ENCODE data around the gene MIPOL1. TPM values are rescaled to one million over a fixed set of nuclear protein-coding genes. Genes with fewer than 3 reads are reported as not detected.
"Not testable (repeated sequence)": the region's sequence is repeated elsewhere in the genome, so short reads cannot be mapped to it uniquely, and the experiment has no call there.

Gene MIPOL1
- total RNA-seq, 1 donor from 2014 or later, result 12.3 TPM

DNA sequence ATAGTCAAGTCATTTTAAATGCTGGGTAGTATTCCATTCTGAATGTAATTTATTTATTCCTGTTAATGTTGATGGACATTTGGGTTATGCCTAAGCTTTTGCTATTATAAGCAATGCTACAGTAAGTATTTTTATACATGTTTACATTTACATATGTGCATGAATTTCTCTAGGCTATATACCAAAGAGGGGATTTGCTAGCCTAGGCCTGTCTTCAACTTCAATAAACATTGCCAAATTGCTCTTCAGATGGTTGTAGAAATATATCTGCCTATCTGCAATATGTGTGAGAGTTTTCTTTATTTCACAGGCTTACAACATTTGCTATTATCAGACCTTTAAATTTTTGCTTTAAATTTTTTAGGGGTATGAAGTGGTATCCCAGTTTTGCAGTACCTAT is 87.0 kb downstream of the MIPOL1 start:
- no peak for DNase-seq (ENCODE audit: low spot score)

DNA sequence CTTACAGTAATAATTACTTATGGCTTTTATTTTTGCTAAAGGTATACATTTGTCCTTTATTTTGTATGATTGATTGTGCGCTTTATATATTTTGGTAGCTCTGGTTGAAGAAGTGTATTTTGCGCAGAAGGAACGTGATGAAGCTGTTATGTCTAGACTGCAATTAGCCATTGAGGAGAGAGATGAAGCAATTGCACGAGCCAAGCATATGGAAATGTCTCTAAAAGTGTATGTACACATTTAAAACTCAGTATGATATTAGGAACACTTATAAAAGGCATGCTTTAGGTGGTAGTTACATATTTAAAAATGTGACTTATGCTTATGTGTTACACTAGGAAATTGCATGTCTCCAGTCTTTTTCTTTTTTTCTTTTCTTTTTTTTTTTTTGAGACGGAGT is 87.5 kb downstream of the MIPOL1 start:
- DNase-seq (ENCODE audit: low spot score), result no peak

DNA sequence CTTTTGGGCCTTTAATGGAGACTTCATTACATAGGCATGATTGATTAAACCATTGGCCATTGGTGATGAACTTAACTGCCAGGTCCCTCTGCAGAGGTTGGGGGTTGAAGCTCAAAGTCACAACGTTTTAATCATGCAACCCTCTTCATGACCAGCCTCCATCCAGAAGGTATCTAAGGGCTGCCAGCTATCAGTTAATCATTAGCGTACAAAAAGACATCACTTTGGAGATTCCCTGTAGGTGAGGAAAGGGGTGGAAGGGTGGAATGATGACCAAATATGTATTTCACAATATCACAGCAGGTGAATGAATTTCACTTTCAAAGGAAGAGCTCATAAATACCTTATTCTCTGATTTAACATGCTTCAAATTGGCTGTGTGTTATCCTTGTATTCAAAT is 92.0 kb downstream of the MIPOL1 start:
- DNase-seq (ENCODE audit: low spot score), result no peak

DNA sequence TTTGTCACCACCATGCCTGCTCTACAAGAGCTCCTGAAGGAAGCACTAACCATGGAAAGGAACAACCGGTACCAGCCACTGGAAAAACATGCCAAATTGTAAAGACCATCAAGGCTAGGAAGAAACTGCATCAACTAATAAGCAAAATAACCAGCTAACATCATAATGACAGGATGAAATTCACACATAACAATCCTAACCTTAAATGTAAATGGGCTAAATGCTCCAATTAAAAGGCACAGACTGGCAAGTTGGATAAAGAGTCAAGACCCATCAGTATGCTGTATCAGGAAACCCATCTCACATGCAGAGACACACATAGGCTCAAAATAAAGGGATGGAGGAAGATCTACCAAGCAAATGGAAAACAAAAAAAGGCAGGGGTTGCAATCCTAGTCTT is 97.5 kb downstream of the MIPOL1 start:
- not testable (repeated sequence) for DNase-seq (ENCODE audit: low spot score)

DNA sequence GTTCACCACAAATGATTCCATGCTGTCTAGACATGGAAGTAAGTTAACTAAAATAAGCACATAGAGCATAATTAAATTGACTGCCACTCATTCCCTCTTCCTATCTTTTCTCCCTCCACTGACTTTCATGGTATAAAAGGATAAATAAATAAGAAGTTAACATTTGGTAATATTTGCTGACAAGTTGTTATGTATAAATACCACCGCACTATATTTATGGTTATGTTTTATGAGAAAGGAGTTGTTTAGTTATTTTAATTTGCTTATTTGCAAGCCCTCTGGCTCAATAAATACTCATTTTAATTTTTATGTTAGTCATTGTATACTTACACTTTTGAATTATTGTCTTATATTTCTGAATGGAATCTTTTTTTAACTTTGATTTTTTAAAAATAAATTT is 113.5 kb downstream of the MIPOL1 start:
- no peak for DNase-seq (ENCODE audit: low spot score)

DNA sequence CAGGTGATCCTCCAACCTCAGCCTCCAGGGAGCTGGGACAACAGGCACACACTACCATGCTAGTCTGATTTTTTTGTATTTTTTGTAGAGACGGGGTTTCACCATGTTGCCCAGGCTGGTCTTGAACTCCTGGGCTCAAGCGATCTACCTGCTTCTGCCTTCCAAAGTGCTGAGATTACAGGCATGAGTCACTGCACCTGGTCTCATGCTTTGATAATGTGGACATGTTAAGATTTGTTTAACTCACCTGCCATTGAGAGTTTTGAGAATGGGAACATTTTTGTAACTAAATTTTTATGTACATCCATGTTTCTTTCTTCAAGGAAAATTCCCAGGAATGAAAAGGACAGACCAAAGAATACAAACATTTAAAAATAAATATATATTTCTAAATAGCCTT is 121.2 kb downstream of the MIPOL1 start:
- no peak for DNase-seq (ENCODE audit: low spot score)

DNA sequence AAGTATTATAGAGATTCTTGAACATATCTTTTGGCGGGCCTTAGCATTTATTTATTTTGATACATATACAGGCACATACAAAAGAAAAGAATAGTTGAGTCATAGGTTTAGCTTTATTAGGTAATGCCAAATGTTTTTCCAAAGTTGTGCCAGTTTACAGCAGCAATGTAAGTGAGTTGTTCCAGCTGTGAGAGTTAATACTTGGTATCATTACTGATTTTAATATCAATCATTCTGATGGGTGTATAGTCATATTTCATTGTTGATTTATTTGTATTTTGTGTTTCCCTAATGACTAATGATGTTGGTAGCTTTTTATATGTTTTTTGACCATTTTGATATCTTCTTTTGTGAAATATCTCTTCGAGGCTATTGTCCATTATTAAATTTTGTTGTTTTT is 122.4 kb downstream of the MIPOL1 start:
- no peak for DNase-seq (ENCODE audit: low spot score)

DNA sequence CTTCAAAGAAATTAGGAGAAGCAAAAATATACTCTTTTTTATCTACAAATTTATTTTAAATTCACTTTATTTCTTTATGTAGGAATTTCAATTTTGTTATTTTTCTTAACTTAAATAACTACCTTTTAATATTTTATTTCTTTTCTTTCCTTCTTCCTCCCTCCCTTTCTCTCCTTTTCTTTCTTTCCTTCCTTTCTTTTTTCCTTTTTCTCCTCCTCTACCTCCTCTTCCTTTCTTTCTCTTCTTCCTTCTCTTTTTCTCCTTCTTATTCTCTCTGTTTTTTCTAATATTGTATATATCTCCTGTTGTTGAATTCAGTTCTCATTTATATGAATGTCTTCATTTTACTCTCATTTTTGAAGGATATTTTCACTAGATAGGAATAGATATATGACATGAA is 127.6 kb downstream of the MIPOL1 start:
- no peak for DNase-seq (ENCODE audit: low spot score)

DNA sequence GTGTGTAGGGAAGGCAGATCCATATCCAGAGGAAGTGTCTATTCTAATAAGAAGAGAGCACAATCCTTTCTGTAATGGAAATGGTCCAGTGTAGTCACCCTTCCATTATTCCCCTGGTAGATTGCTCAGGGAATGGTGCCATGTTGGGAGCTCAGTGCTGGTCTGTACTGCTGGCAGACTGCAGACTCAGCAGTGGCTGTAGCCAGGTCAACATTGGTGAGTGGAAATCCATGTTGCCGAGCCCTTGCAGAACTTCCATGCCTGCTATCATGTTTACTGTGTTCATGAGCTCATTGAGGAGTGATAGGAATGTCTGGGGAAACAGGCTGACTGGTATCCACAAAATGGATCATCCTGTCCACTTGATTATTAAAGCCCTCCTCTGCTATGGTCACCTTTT is 128.7 kb downstream of the MIPOL1 start:
- no peak for DNase-seq (ENCODE audit: low spot score)

DNA sequence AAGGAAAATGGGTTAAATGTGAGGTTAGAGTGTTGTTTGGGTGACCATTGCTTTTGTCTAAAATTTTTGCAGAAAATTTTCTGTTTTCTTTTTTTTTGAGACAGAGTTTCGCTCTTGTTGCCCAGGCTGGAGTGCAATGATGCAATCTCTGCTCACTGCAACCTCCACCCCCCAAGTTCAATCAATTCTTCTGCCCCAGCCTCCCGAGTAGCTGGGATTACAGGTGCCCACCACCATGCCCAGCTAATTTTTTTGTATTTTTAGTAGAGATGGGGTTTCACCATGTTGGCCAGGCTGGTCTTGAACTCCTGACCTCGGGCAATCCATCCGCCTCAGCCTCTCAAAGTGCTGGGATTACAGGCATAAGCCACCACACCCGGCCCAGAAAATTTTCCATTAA is 130.2 kb downstream of the MIPOL1 start:
- DNase-seq (ENCODE audit: low spot score), result not testable (repeated sequence)

DNA sequence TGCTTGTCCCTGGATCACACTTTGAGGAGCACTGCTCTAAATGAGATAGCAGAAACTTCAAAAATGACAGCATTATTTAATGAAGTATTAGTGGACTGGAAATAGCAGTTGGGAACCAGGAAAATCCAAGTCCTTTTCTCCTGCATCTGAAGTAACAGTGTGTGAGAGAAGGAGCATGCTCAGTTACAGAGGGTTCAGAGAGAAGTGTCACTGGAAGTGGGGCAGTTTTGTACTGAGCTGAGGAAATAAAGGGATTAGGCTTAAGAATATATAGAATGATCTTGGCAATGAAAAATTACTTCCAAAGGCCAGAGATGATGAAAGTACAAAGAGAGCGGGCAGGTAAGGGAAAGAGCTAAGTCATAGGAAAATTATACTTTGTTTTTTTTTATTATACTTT is 130.9 kb downstream of the MIPOL1 start:
- DNase-seq (ENCODE audit: low spot score), result no peak

DNA sequence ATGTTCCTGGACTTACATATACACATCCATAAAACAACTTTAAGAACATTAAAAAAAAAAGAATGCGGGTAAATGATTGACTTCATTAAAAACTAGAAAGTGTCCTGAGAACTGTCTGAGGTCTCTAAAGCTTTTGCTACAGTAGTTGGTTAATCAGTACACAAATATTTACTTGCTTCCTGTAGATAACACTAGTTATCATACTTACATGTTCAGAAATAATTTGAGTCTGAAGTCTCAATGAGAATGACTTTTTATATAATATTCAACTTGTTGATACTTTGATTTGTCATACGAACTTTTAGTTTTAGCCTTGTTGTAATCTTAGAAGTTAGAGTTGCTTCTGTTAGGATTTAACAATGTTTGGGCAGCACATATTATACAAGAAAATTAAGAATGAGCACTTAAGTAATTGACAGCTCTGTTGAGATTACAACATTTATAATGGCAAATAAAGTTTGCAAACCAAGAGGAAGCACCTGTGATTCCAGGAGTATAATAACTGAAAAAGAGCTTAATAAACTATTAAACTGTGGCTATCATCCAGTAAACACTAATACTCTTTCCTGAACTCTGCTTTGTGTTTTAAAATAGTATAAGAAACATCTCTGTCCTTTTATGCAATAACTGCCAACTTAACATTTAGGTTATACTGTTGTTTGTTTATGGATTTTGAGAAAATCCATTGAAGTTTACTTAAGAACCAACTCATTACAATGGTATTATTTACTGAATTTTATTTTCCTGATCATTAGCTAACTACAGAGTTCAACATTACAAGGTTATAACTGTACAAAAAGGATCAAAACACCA is 131.7 kb downstream of the MIPOL1 start:
- DNase-seq (ENCODE audit: low spot score), result no peak

DNA sequence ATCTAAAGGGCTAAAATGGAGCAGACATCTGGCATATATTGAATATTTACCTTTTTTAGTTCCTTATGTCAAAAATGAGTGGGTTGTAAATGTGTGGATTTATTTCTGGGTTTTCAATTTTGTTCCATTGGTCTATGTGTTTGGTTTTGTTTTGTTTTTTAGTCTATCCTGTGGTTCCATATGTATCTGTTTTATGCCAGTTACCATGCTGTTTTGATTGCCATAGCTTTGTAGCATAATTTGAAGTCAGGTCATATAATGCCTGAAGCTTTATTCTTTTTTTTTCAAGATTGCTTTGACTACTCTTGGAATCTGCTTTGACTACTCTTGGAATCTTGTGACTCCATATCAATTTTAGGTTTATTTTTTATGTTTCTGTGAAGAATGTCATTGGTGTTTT is 133.2 kb downstream of the MIPOL1 start:
- DNase-seq (ENCODE audit: low spot score), result no peak

DNA sequence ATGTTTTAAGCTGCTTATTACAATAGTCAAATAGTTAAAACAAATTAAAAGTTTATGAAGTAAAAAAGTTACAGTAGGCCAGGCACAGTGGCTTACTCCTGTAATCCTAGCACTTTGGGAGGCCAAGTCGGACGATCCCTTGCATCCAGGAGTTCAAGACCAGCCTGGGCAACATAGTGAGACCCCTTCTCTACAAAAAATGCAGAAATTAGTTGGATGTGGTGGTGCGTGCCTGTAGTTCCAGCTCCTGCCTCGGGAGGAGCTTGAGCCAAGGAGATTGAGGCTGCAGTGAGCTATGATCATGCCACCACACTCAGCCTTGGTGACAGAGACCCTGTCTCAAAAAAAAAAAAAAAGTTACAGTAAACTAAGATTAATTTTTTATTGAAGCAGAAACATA is 142.6 kb downstream of the MIPOL1 start:
- no peak for DNase-seq (ENCODE audit: low spot score)

DNA sequence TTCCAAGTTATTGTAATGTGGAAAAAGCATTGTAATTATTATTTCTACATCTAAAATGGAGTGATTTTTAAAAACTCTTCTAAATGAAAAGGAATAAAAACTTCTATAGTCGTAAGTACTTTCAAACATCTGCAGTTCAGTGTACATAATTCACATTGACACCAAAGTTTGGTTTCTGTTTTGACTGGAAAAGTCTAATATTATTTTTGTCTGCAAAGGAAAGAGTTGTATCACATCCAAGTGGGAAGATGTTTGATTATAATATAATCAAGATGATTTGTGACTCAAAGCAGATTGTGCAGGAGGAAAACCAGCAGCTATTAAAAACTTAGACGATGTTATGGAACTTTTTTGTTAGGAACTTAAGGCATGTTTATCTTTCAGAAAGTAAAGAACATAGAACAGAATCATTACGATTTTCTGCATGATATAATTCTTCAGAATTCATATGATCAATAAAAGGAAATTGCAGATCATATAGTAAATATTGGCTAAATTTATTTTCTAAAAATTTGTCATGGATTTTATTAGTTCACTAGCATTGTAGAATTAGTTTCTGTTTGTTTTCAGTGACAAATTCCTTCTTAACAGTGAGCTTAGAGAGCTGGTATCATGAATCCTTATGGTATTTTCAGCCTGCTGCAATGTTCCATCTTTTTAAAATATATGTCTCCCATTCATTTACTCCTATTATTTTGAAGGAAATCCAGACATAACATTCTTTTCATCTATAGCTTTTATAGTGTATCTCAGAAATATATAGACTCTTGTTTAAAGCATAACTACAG is 145.8 kb downstream of the MIPOL1 start:
- DNase-seq (ENCODE audit: low spot score), result no peak

DNA sequence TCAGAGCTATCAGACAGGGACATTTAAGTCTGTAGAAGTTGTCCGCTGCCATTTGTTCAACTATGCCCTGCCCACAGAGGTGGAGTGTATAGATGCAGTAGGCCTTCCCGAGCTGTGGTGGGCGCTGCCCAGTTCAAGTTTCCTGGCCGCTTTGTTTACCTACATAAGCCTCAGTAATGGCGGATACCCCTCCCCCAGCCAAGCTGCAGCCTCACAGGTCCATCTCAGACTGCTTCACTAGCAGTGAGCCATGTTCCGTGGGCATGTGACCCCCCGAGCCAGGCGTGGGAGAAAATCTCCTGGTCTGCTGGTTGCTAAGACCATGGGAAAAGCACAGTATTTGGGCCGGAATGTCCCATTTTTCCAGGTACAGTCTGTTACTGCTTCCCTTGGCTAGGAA is 165.9 kb downstream of the MIPOL1 start:
- no peak for DNase-seq (ENCODE audit: low spot score)

DNA sequence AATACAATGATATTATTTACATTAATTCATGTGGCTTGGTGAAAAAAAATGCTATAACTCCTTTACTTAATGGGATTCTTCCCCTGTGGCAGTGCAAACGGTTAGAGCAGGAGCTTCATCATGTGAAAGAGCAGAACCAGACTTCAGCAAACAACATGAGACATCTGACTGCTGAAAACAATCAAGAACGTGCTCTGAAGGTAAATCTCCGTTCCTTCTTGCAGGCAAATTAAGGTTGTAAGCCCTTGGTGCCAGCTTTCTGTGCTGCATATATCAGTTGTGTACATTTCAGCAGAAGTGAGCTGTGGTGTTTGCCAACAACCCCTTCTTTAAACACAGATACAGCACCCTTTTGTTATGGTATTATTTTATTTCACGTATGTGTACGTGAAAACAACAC is 171.7 kb downstream of the MIPOL1 start:
- DNase-seq (ENCODE audit: low spot score), result no peak

DNA sequence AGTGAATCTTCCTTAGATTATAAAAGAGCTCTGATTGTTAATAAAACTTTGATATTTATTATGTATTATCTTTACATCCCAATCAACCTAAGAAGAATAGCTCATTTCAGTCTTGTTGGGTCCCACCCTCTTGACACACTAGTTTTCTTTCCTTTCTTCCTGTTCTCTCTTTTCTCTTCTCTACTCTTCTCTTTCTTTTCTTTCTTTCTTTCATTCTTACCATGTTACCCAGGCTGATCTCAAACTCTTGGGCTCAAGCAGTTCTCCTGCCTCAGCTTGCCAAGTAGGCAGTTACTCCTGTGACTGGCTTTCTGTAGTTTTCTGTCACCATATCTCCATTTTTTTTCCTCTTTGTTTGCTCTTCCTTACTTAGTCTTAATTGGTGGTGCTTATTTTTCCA is 177.8 kb downstream of the MIPOL1 start:
- no peak for DNase-seq (ENCODE audit: low spot score)

DNA sequence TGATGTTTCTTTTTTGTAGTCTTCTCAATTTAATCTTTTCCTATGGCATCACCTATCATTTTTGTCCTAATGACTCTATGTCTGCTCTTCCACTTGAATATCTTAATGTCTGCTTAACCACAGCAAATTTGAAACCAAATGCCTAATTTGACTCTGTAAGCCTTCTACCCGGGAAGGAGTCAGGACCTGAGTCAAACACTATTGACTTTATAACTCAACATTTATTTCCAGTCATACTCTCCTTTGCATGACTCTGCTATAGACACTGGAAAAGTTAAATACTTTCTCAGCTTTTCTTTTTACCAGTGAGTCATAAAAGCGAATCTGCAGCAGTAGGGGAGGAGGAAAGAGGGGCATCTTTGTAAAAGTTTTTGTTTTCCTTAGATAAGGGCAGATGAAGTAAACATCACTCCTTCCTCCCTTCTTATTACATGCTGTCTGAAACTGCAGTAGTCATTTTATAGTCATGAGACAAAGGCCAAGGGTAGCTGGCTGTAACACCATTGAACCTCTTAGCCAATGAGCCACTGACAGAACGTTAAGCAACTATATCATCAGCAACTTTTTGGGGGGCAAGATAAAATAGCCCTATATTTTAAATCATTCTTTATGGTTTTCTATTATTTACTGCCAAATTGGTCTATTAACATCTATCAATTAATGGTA is 179.3 kb downstream of the MIPOL1 start:
- DNase-seq (ENCODE audit: low spot score), result no peak

DNA sequence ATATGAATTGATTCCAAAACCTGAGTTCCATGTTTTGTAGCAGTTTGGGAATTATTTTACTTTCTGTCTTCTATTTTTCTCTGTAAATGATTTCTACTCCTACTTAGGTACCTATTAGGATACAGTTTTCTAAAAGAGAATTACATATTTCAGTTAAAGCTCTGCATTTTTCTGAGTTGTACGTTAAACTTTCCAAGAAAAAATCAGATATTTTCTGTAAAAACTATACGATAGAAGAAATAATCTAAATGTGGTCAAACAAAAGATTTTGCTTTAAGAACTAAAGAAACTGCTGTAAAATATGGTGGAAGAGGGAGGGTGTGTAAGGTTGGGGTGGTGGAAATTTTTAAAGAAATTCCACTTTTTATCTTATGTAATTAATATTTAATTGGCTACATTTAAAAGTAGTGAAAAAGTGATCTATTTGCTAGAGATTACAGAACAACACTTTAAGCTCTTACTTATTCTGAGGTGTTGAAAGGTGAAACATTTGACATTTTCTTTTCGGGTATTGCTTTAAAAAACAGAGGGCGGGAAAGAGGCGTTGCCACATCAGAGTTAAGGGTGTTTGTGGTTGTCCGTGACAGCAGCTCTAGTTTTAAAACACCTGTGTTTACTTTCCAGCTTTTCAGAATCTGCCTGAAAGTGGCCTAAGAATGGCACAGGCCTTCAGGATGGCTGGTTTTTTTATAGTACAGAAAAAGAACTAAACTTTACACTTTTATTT is 187.3 kb downstream of the MIPOL1 start:
- no peak for DNase-seq (ENCODE audit: low spot score)

DNA sequence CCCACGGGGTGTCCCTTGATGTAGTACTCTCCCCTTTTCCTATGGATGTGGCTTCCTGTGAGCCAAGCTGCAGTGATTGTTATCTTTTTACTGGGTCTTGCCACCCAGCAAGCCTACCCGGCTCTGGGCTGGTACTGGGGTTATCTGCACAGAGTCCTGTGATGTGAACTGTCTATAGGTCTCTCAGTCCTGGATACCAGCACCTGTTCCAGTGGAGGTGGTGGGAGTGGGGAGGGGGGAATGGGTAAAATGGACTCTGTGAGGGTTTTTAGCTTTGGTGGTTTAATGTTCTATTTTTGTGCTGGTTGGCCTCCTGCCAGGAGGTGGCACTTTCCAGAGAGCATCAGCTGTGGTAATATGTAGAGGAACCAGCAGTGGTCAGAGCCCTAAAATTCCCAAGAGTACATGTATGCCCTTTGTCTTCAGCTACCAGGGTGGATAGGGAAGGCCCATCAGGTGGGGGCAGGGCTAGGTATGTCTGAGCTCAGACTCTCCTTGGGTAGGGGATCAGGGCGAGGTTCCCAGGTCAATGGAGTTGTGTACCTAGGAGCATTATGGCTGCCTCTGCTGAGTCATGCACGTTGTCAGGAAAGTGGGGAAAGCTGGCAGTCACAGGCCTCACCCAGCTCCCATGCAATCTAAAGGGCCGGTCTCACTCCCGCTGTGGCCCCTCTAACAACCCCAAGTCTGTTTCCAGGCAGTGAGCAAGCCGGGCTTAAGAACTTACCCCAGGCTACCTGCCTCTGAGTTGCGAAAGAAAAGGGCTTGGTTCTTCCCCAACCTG is 199.6 kb downstream of the MIPOL1 start:
- DNase-seq (ENCODE audit: low spot score), result not testable (repeated sequence)

DNA sequence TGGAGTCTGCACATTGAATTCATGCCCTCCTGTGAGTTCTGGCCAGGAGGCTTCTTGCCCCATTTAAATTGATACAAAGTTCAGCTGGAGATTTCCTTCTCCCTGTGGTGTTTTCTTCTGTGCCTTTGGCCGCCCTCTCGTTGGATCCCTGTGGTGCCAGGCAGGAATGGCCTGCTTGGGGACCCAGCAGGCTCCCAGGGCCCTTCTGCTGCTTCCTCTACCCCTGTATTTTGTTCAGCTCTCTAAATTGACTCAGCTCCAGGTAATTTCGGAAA is 200.1 kb downstream of the MIPOL1 start:
- no peak for DNase-seq (ENCODE audit: low spot score)
